Stimulated activated CD8-positive, alpha-beta memory T cell treated with anti-CD3 and anti-CD28 coated beads, Interleukin-12 subunit alpha, Interleukin-12 subunit beta, amount 100 ng/mL, for 24 hours (primary cell): ENCODE data around the gene DTNBP1.
A peak's percentile ranks its signal among the peaks of the same experiment; 100 is the strongest.
"Not testable (repeated sequence)": the region's sequence is repeated elsewhere in the genome, so short reads cannot be mapped to it uniquely, and the experiment has no call there.

Experiments used
- DNase-seq: peaks from one replicate; pipeline ENCODE4 v3.0.0-alpha.2; 2020; ENCODE audit errors: extremely low read depth

The DTNBP1 gene

GRCh38 chr6:15668918-15669317 is 6.1 kb upstream of the DTNBP1 start:
- DNase-seq, result no peak

GRCh38 chr6:15666896-15667295 is 4.1 kb upstream of the DTNBP1 start:
- not testable (repeated sequence) for DNase-seq

GRCh38 chr6:15665237-15665636 is 2.4 kb upstream of the DTNBP1 start:
- DNase-seq, result no peak

- no peak for DNase-seq
These were observed 473 bp upstream of the DTNBP1 start for GRCh38 chr6:15663130-15663871.

- DNase-seq, result no peak
These were observed 939 bp downstream of the DTNBP1 start for GRCh38 chr6:15661853-15662325.

- no peak for DNase-seq
These were observed 3.6 kb downstream of the DTNBP1 start for GRCh38 chr6:15659181-15659580.

- DNase-seq, result no peak
These were observed 4.6 kb downstream of the DTNBP1 start for GRCh38 chr6:15658181-15658744.

- no peak for DNase-seq
These were observed 5.5 kb downstream of the DTNBP1 start for GRCh38 chr6:15657290-15657689.

- DNase-seq, result no peak
These were observed 6.7 kb downstream of the DTNBP1 start for GRCh38 chr6:15656145-15656544.

- DNase-seq, result no peak
These were observed 8.6 kb downstream of the DTNBP1 start for GRCh38 chr6:15654250-15654649.

GRCh38 chr6:15653581-15653980 is 9.2 kb downstream of the DTNBP1 start:
- no peak for DNase-seq

- DNase-seq, result not testable (repeated sequence)
These were observed 12.7 kb downstream of the DTNBP1 start for GRCh38 chr6:15650004-15650559.

- DNase-seq, result no peak
These were observed 17.9 kb downstream of the DTNBP1 start for GRCh38 chr6:15644904-15645303.

- DNase-seq, result no peak
These were observed 19.3 kb downstream of the DTNBP1 start for GRCh38 chr6:15643542-15643941.

- no peak for DNase-seq
These were observed 20.6 kb downstream of the DTNBP1 start for GRCh38 chr6:15642276-15642675.

GRCh38 chr6:15638373-15638772 is 24.5 kb downstream of the DTNBP1 start:
- no peak for DNase-seq

GRCh38 chr6:15631432-15631831 is 31.4 kb downstream of the DTNBP1 start:
- no peak for DNase-seq

GRCh38 chr6:15630202-15630601 is 32.6 kb downstream of the DTNBP1 start:
- no peak for DNase-seq

GRCh38 chr6:15629487-15629886 is 33.3 kb downstream of the DTNBP1 start:
- no peak for DNase-seq

GRCh38 chr6:15628499-15629131 is 34.2 kb downstream of the DTNBP1 start:
- DNase-seq, result peak; percentile 31

GRCh38 chr6:15627821-15628220 is 35.0 kb downstream of the DTNBP1 start:
- DNase-seq, result no peak

GRCh38 chr6:15626878-15627674 is 35.8 kb downstream of the DTNBP1 start:
- DNase-seq, result no peak
